ENCODE data around the gene SOX2. TPM values are rescaled to one million over a fixed set of nuclear protein-coding genes. Genes with fewer than 3 reads are reported as not detected.

Gene SOX2
- total and polyA plus RNA-seq, 2 of the 13 experiments (the other 11 are each of a cell fraction or from before 2014, with no cell fraction given) = not detected

- 0 out of 2 replicates have a peak, but pooled peaks have one; percentile 33 for TF ChIP-seq SNAPC4 (CRISPR knock-in tag; IDR thresholded peaks at IDR 0.05)
- TF ChIP-seq, protein P1, sequence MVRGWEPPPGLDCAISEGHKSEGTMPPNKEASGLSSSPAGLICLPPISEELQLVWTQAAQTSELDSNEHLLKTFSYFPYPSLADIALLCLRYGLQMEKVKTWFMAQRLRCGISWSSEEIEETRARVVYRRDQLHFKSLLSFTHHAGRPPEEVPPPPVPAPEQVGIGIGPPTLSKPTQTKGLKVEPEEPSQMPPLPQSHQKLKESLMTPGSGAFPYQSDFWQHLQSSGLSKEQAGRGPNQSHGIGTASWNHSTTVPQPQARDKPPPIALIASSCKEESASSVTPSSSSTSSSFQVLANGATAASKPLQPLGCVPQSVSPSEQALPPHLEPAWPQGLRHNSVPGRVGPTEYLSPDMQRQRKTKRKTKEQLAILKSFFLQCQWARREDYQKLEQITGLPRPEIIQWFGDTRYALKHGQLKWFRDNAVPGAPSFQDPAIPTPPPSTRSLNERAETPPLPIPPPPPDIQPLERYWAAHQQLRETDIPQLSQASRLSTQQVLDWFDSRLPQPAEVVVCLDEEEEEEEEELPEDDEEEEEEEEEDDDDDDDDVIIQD (CRISPR knock-in tag; IDR thresholded peaks at IDR 0.05; ENCODE audit: low read depth) = 0 out of 2 replicates have a peak, but pooled peaks have one; percentile 21
- TF ChIP-seq ZFAT (CRISPR knock-in tag; conservative IDR thresholded peaks at IDR 0.05) = no peak
- TF ChIP-seq ZNF350 (CRISPR knock-in tag; IDR thresholded peaks at IDR 0.05; ENCODE audit: borderline replicate concordance, low read depth) = no peak
- TF ChIP-seq MEIS2 (CRISPR knock-in tag; IDR thresholded peaks at IDR 0.05) = no peak
- no peak for TF ChIP-seq ZNF772 (CRISPR knock-in tag; IDR thresholded peaks at IDR 0.05)
- TF ChIP-seq CBX2 (IDR thresholded peaks at IDR 0.05; ENCODE audit: low read depth, low read length) = peak; percentile 23; the same call in 1 of the 2 replicates
- TF ChIP-seq CBX2 (CRISPR knock-in tag; IDR thresholded peaks at IDR 0.05; ENCODE audit: low read depth) = no peak
- TF ChIP-seq ZNF558 (CRISPR knock-in tag; IDR thresholded peaks at IDR 0.05; ENCODE audit: borderline replicate concordance) = no peak
- TF ChIP-seq, protein P2, sequence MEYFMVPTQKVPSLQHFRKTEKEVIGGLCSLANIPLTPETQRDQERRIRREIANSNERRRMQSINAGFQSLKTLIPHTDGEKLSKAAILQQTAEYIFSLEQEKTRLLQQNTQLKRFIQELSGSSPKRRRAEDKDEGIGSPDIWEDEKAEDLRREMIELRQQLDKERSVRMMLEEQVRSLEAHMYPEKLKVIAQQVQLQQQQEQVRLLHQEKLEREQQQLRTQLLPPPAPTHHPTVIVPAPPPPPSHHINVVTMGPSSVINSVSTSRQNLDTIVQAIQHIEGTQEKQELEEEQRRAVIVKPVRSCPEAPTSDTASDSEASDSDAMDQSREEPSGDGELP (IDR thresholded peaks at IDR 0.05; ENCODE audit: borderline replicate concordance, low read depth) = no peak
- TF ChIP-seq RFX1 (IDR thresholded peaks at IDR 0.05) = no peak
- TF ChIP-seq SNAI1 (CRISPR knock-in tag; IDR thresholded peaks at IDR 0.05; ENCODE audit: borderline replicate concordance) = no peak
- TF ChIP-seq HMG20A (CRISPR knock-in tag; IDR thresholded peaks at IDR 0.05; ENCODE audit: borderline replicate concordance) = no peak
- no peak for TF ChIP-seq ZNF639 (CRISPR knock-in tag; conservative IDR thresholded peaks at IDR 0.05)
- no peak for TF ChIP-seq KDM1A (CRISPR knock-in tag; IDR thresholded peaks at IDR 0.05)
Observed at GRCh38 chr3:181711325-181712135, at the start of gene SOX2 (continued).
